ENCODE data around the gene TMPO. TPM values are rescaled to one million over a fixed set of nuclear protein-coding genes. Genes with fewer than 3 reads are reported as not detected.

Gene TMPO
- total RNA-seq, 4 donors from 2014 or later, result 70.4 to 96.6 (median 77.1) TPM

GRCh38 chr12:98582093-98582492, 66.7 kb downstream of the TMPO start:
- 72 to 83% methylated on average over 6 of the region's 6 CpGs for WGBS, 2 donors
- TF ChIP-seq POLR2A (IDR thresholded peaks at IDR 0.05), result no peak
- TF ChIP-seq, protein P1, sequence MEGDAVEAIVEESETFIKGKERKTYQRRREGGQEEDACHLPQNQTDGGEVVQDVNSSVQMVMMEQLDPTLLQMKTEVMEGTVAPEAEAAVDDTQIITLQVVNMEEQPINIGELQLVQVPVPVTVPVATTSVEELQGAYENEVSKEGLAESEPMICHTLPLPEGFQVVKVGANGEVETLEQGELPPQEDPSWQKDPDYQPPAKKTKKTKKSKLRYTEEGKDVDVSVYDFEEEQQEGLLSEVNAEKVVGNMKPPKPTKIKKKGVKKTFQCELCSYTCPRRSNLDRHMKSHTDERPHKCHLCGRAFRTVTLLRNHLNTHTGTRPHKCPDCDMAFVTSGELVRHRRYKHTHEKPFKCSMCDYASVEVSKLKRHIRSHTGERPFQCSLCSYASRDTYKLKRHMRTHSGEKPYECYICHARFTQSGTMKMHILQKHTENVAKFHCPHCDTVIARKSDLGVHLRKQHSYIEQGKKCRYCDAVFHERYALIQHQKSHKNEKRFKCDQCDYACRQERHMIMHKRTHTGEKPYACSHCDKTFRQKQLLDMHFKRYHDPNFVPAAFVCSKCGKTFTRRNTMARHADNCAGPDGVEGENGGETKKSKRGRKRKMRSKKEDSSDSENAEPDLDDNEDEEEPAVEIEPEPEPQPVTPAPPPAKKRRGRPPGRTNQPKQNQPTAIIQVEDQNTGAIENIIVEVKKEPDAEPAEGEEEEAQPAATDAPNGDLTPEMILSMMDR (IDR thresholded peaks at IDR 0.05), result no peak
- H3K4me1 ChIP-seq, result peaks cover 0 to 15% (median 0%) of the 10 kb centered on the region in 3 donors
- no peak overlapping the region for H3K4me3 ChIP-seq
- intact Hi-C loops (cut with DNase I), result no loop called here
- DNase-seq, result no peak
- no peaks in the 10 kb centered on the region for H3K9me3 ChIP-seq
- H3K27me3 ChIP-seq, result no peaks in the 10 kb centered on the region
- no peak overlapping the region for H3K27ac ChIP-seq
- no peaks in the 10 kb centered on the region for H3K36me3 ChIP-seq

- intact Hi-C loops (cut with DNase I), result no loop called here
Measured at GRCh38 chr12:98587084-98587483, 71.7 kb downstream of the TMPO start.

GRCh38 chr12:98591209-98591608, 75.8 kb downstream of the TMPO start:
- H3K36me3 ChIP-seq, result peaks cover 0 to 9% (median 0%) of the 10 kb centered on the region in 3 donors
- 69 to 94% methylated on average over 2 to 4 of the region's 4 CpGs for WGBS, 2 donors
- TF ChIP-seq, protein P1 (IDR thresholded peaks at IDR 0.05), result no peak
- no peak for TF ChIP-seq POLR2A (IDR thresholded peaks at IDR 0.05)
- no peak overlapping the region for H3K4me3 ChIP-seq
- intact Hi-C loops (cut with DNase I), result loop anchor here (10.0 kb wide), 1 partner anchor 54 kb away; the partner anchor contains the start of genes APAF1 and IKBIP
- no peaks in the 10 kb centered on the region for H3K9me3 ChIP-seq
- H3K4me1 ChIP-seq, result peaks cover 9 to 23% (median 10%) of the 10 kb centered on the region in 3 donors
- no peaks in the 10 kb centered on the region for H3K27me3 ChIP-seq
- no peak for DNase-seq
- H3K27ac ChIP-seq, result no peak overlapping the region

More at GRCh38 chr12:98587084-98587483, 71.7 kb downstream of the TMPO start:
- no peak for DNase-seq
- no peak overlapping the region for H3K27ac ChIP-seq
- H3K4me1 ChIP-seq, result no peaks in the 10 kb centered on the region
- H3K4me3 ChIP-seq, result no peak overlapping the region
- no peaks in the 10 kb centered on the region for H3K27me3 ChIP-seq
- WGBS, 2 donors, result 78 to 86% methylated on average over 5 of the region's 5 CpGs
- H3K9me3 ChIP-seq, result no peaks in the 10 kb centered on the region
- no peak for TF ChIP-seq POLR2A (IDR thresholded peaks at IDR 0.05)
- TF ChIP-seq, protein P1 (IDR thresholded peaks at IDR 0.05), result no peak
- no peaks in the 10 kb centered on the region for H3K36me3 ChIP-seq

DNA sequence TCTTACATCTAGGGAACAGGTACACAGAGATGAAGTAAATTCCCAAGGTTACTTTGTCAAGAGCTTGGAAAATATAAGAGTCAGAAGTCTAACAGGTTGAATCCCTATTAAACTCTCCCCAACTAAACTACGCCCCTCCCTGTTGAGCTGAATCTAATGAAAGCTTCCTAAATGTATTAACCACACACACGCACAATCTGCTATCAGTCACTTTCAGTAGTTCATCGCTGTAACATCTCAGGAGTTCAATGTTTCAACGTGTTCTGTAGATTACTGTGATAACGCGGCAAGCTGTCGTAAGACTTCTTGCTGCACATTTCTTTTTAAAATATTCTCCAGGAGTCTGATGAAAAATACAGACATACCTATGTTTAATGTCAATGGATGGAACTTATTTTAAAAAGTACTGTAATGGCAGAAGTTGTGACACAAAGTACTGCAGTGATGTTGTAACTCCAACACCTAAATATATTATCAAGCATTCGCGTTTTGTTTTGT, 77.5 kb downstream of the TMPO start:
- H3K27ac ChIP-seq, result peak overlapping the region; percentile 93 to 100 (median 100)
- peak overlapping the region; percentile 79 to 99 (median 92) for H3K4me3 ChIP-seq
- WGBS, 2 donors, result 23 to 27% methylated on average over 9 of the region's 9 CpGs
- intact Hi-C loops (cut with DNase I), result loop anchor here (10.0 kb wide), 1 partner anchor 52 kb away; the partner anchor contains the start of genes APAF1 and IKBIP
- peaks cover 9 to 40% (median 10%) of the 10 kb centered on the region in 3 donors for H3K4me1 ChIP-seq
- peaks cover 0 to 25% (median 6%) of the 10 kb centered on the region in 3 donors for H3K36me3 ChIP-seq
- H3K27me3 ChIP-seq, result no peaks in the 10 kb centered on the region
- no peak for TF ChIP-seq POLR2A (IDR thresholded peaks at IDR 0.05)
- TF ChIP-seq, protein P1 (IDR thresholded peaks at IDR 0.05), result no peak
- H3K9me3 ChIP-seq, result no peaks in the 10 kb centered on the region
- DNase-seq, result no peak

DNA sequence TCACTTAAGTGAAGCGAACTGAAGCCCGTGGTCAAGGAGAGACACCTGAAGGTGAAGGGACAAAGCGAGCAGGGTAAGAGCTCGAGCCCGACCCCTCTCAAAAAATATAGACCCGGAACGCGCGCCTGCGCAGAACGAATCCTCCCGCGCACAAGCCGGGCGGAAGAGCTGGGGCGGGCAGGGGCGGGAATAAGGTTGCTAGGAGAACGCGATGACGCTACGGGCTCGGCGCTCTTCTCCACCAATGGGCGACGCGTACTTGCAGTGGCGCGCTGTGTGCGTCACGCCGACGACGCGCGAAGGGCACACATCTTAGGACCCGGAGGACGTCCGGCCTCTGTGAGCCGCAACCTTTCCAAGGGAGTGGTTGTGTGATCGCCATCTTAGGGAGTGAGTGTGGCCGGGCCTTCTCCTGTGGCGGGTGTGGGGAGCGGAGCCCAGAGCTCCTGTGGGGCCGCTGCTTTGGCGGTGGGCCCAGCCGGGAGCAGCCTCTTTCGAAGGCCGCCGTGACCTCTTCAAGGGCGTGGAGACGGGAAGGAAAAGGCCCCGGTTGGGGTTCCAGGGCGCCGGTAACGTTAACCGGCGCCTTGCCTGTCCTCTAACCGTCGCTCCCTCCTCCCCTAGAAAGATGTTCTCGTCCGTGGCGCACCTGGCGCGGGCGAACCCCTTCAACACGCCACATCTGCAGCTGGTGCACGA, 78.1 kb downstream of the TMPO start, which contains the start of gene SLC25A3:
TSS of gene SLC25A3 (plus strand) at position 336 of the 699 bp plus-strand sequence. CDS start at position 629, 293 bp downstream.
- TF ChIP-seq, protein P1 (IDR thresholded peaks at IDR 0.05), result peak in 1 of 6 experiments; percentile 9
- TF ChIP-seq POLR2A (IDR thresholded peaks at IDR 0.05), result peak in 3 of 4 donors; percentile 67 to 99 (median 98)
- intact Hi-C loops (cut with DNase I), result loop anchor here (10.0 kb wide), 1 partner anchor 51 kb away; the partner anchor contains the start of genes APAF1 and IKBIP
- peak within 1 kb of the TSS; percentile 79 to 99 (median 92) for H3K4me3 ChIP-seq
- no peaks in the 10 kb centered on the region for H3K9me3 ChIP-seq
- peak; percentile 86 for DNase-seq
- peaks cover 9 to 40% (median 10%) of the 10 kb centered on the region in 3 donors for H3K4me1 ChIP-seq
- WGBS, 2 donors, result 0% methylated on average over 13 to 26 of the region's 67 CpGs
- H3K27me3 ChIP-seq, result no peaks in the 10 kb centered on the region
- peak within 1 kb of the TSS; percentile 93 to 100 (median 100) for H3K27ac ChIP-seq
- peaks cover 4 to 32% (median 12%) of the 10 kb centered on the region in 3 donors for H3K36me3 ChIP-seq

Data from esophagus squamous epithelium (tissue), 5 donors.